Loucy (cell line): ENCODE results near the gene CCDC86.

Source experiments
- H2AFZ ChIP-seq: fragments of 200-600 bp; sonication (generic); 2 replicates; pipeline ENCODE4 v1.6.0; 2016; ENCODE audit warnings: antibody characterized with exemption, mild to moderate bottlenecking, low read length, moderate library complexity
- H3F3A ChIP-seq: fragments of 200-600 bp; 2 replicates; pipeline ENCODE4 v1.6.0; 2016; ENCODE audit warnings: antibody characterized with exemption, low read depth, mild to moderate bottlenecking
- H3K27me3 ChIP-seq: fragments of 200-600 bp; sonication (generic); 2 replicates; pipeline ENCODE4 v1.6.1; 2014; ENCODE audit warnings: low read length, mild to moderate bottlenecking; ENCODE audit not compliant: insufficient read depth, poor library complexity, severe bottlenecking
- H3K36me3 ChIP-seq: fragments of 200-600 bp; sonication (generic); 2 replicates; pipeline ENCODE4 v1.6.1; 2016; ENCODE audit warnings: low read length; ENCODE audit not compliant: insufficient read depth
- H3K4me1 ChIP-seq: fragments of 200-600 bp; sonication (generic); 2 replicates; pipeline ENCODE4 v1.5.1; 2014; ENCODE audit warnings: low read length, mild to moderate bottlenecking; ENCODE audit not compliant: insufficient read depth, poor library complexity, severe bottlenecking
- H3K4me2 ChIP-seq: fragments of 200-600 bp; sonication (generic); 2 replicates; pipeline ENCODE4 v1.6.0; 2014; ENCODE audit warnings: antibody characterized with exemption, low read length, low read depth, mild to moderate bottlenecking; ENCODE audit not compliant: poor library complexity, severe bottlenecking
- H3K4me3 ChIP-seq: fragments of 200-600 bp; sonication (generic); 2 replicates; pipeline ENCODE4 v1.5.1; 2014; ENCODE audit warnings: low read length, mild to moderate bottlenecking, mixed read lengths; ENCODE audit not compliant: poor library complexity, severe bottlenecking
- H3K79me2 ChIP-seq: fragments of 200-600 bp; sonication (generic); 2 replicates; pipeline ENCODE4 v1.6.1; 2014; ENCODE audit warnings: low read length; ENCODE audit not compliant: insufficient read depth
- H3K9ac ChIP-seq: fragments of 200-600 bp; sonication (generic); 2 replicates; pipeline ENCODE4 v1.6.0; 2014; ENCODE audit warnings: mild to moderate bottlenecking, low read depth, low read length, moderate library complexity; ENCODE audit not compliant: poor library complexity, severe bottlenecking
- H3K9me2 ChIP-seq: fragments of 200-600 bp; sonication (generic); replicated peaks from 2 replicates; pipeline ENCODE4 v1.6.1; 2016; ENCODE audit warnings: low read depth, low read length, mixed read lengths
- H3K9me3 ChIP-seq: fragments of 200-600 bp; sonication (generic); 2 replicates; pipeline ENCODE4 v1.6.1; 2014; ENCODE audit warnings: mild to moderate bottlenecking, antibody characterized with exemption, low read length, low read depth; ENCODE audit not compliant: insufficient read depth
- H4K20me1 ChIP-seq: fragments of 200-600 bp; sonication (generic); 2 replicates; pipeline ENCODE4 v1.6.0; 2014; ENCODE audit warnings: antibody characterized with exemption, low read length, mild to moderate bottlenecking; ENCODE audit not compliant: insufficient read depth, poor library complexity, severe bottlenecking
- EZH2phosphoT487 ChIP-seq: fragments of 200-600 bp; IDR thresholded peaks from 2 replicates; pipeline ENCODE4 v1.6.1; 2018; ENCODE audit warnings: antibody characterized with exemption, mild to moderate bottlenecking, moderate library complexity, borderline replicate concordance
- TF ChIP-seq, protein P1 (sequence below): fragments of 200-600 bp; sonication (generic); conservative IDR thresholded peaks from 2 replicates; pipeline ENCODE4 v1.5.1; 2014; ENCODE audit warnings: mild to moderate bottlenecking, antibody characterized with exemption, low read length

CCDC86 gene

DNA sequence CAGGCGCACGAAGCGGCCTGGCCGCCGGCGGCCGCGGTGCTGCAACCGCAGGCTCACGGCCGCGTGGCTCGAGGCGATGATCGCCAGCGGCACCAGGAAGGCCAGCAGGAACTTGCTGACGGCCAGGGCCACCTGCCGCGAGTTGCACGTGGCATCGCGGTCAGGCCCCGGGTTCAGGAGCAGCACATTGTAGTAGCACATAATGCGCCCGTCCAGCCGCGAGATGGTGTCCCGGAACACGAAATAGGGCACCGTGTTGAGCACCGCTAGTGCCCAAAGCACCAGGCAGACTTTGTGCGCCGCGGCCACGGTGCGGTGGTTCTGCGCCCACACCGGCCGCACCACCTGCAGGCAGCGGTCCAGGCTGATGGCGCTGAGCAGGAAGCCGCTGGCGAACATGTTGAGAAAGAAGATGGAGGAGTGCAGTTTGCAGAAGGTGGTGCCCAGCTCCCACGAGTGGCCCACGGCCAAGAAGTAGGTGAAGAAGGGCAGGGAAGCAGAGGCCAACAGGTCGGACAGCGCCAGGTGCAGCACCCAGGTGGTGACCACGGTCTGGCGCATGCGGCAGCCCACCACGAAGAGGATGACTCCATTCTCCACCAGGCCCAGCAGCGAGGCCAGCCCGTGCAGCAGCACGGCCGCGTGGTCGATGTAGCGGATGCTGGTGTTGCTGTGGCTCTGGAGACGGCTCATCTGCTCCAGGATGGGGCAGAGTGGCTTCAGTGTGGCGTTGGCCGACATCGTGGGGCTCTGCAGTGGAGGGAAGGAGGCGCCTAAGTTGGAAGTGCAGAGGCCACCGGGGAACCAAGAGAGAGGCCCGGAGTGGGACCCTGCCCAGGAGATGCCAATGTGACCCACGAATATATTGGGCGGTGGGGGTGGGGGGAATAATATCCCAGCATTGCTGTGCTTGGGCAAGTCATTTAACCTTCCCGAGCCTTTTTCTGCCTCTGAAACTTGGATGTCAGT lies 11.4 kb downstream of the CCDC86 start:
- no peaks in the 10 kb centered on the region for H3K27me3 ChIP-seq
- H3K36me3 ChIP-seq = peaks cover 20% of the 10 kb centered on the region; the same call in 1 of the 2 replicates
- H2AFZ ChIP-seq = no peak overlapping the region
- peaks cover 61% of the 10 kb centered on the region for H3K79me2 ChIP-seq
- TF ChIP-seq, protein P1, sequence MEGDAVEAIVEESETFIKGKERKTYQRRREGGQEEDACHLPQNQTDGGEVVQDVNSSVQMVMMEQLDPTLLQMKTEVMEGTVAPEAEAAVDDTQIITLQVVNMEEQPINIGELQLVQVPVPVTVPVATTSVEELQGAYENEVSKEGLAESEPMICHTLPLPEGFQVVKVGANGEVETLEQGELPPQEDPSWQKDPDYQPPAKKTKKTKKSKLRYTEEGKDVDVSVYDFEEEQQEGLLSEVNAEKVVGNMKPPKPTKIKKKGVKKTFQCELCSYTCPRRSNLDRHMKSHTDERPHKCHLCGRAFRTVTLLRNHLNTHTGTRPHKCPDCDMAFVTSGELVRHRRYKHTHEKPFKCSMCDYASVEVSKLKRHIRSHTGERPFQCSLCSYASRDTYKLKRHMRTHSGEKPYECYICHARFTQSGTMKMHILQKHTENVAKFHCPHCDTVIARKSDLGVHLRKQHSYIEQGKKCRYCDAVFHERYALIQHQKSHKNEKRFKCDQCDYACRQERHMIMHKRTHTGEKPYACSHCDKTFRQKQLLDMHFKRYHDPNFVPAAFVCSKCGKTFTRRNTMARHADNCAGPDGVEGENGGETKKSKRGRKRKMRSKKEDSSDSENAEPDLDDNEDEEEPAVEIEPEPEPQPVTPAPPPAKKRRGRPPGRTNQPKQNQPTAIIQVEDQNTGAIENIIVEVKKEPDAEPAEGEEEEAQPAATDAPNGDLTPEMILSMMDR = no peak
- peak overlapping the region; percentile 71 for H3K9ac ChIP-seq
- H3K9me2 ChIP-seq = no peaks in the 10 kb centered on the region
- H3F3A ChIP-seq = no peaks in the 10 kb centered on the region
- H3K9me3 ChIP-seq = no peaks in the 10 kb centered on the region
- peak overlapping the region; percentile 89 for H3K4me2 ChIP-seq
- peaks cover 70% of the 10 kb centered on the region for H3K4me1 ChIP-seq
- H4K20me1 ChIP-seq = no peaks in the 10 kb centered on the region
- peak overlapping the region; percentile 72 for H3K4me3 ChIP-seq

DNA sequence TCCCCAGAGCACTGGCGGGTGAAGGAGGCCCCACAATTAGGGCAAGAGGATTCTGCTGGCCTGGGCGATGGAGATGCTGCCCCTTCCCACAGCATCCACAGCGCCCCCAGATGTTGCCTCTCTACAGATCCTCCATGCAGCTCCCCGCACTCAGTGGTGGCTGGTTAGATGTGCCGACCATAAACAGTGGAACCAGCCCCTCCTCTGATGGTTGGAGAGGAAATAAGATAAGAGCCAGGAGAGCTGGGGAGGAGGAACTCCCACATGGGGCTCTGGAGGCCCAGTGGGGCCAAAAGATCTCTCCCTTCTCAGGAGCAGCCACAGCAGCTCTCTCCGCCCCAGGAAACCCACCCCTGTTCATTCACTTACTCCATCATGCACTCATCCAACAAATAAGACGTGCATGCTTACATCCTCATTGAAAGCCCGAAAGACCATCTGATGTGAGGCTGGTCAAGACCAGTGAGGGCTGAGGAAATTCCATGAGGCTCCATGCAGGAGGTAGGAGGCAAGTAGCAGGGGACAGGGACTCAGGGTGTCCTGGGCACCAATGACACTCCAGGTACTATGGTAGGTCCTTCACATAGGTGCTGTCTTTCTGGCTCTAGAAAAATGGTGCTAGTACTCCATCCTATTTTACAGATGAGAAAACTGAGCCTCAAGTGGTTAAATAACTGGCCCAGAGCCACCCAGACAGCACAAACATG lies 12.4 kb downstream of the CCDC86 start:
- H3K79me2 ChIP-seq = peaks cover 61% of the 10 kb centered on the region
- H4K20me1 ChIP-seq = no peaks in the 10 kb centered on the region
- H3K9me2 ChIP-seq = no peaks in the 10 kb centered on the region
- H3K4me2 ChIP-seq = peak overlapping the region; percentile 89
- no peaks in the 10 kb centered on the region for H3F3A ChIP-seq
- no peak for TF ChIP-seq EZH2phosphoT487
- TF ChIP-seq, protein P1 = peak; percentile 54
- no peaks in the 10 kb centered on the region for H3K9me3 ChIP-seq
- H3K4me1 ChIP-seq = peaks cover 68% of the 10 kb centered on the region
- H3K9ac ChIP-seq = peak overlapping the region; percentile 71
- H3K27me3 ChIP-seq = no peaks in the 10 kb centered on the region
- peaks cover 20% of the 10 kb centered on the region; the same call in 1 of the 2 replicates for H3K36me3 ChIP-seq
- H3K4me3 ChIP-seq = peak overlapping the region; percentile 72
- H2AFZ ChIP-seq = no peak overlapping the region

DNA sequence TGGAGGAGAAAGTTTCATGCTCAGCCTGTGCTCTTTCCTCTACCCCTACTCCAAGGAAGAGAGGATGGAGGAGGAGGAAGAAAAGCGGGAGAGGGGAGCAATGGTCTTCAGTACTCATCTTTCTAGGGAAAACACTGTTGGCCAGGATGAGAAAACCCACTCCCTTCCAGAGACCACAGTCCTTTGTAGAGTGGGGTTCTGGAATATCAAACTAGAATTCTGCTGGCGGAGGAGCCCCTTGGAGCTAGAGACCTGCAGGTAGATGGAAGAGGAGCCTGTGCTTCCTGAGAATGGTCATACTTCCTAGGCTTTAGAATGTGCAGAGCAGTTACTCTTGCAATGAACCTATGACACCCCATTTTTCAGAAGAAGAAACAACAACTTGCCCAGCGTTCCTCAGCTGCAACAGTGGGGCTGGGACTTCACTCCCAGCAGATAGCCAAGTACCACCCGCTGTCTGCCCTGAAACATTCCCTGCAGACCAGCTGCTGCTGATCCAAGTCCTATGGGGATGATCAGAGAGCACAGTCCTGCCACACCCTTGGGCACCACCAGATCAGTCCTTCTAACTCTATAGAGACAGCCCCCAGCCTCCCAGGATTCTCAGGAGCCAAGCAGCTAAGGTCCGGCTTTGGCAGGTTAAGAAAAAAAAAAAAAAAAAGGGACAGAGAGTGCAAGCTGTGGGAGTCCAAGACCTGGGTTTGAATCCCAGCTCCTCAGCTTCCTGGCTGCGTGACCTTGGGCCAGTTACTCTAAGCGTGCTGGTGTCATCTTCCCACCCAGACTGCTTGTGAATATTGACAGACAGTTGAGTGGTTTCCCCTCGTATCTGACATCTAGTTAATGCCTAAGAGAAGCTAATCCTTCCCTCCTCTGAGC lies 13.2 kb downstream of the CCDC86 start:
- Histone ChIP-seq H3K79me2 (peaks cover 54% of the 10 kb centered on the region), H3K4me1 (peaks cover 68% of the 10 kb centered on the region), H3K27me3 (no peaks in the 10 kb centered on the region), H3K36me3 (peaks cover 18% of the 10 kb centered on the region; the same call in 1 of the 2 replicates), H2AFZ (no peak overlapping the region), H3K9me3 (no peaks in the 10 kb centered on the region), H3K4me3 (peak overlapping the region; percentile 72), H3F3A (no peaks in the 10 kb centered on the region), H3K9me2 (no peaks in the 10 kb centered on the region), H3K4me2 (peak overlapping the region; percentile 89), H3K9ac (peak overlapping the region; percentile 71), H4K20me1 (no peaks in the 10 kb centered on the region)
- TF ChIP-seq, protein P1 = no peak
- TF ChIP-seq EZH2phosphoT487 = no peak
